ENCODE data around the gene DOCK2.

Gene DOCK2

GRCh38 chr5:169848271-169848670 is 211.2 kb downstream of the DOCK2 start:
- no peak for DNase-seq (ENCODE audit: low spot score)
- in situ Hi-C loops (cut with MboI; ENCODE audit: low sequenced_read_pairs, unreplicated experiment): no loop called here
- TF ChIP-seq CTCF (IDR thresholded peaks at IDR 0.05; ENCODE audit: borderline replicate concordance, control extremely low read depth, extremely low read depth, insufficient read depth, missing control alignments): no peak

- no peak for DNase-seq (ENCODE audit: low spot score)
- TF ChIP-seq CTCF (IDR thresholded peaks at IDR 0.05; ENCODE audit: borderline replicate concordance, control extremely low read depth, extremely low read depth, insufficient read depth, missing control alignments): no peak
- in situ Hi-C loops (cut with MboI; ENCODE audit: low sequenced_read_pairs, unreplicated experiment): no loop called here
Measured at GRCh38 chr5:169848792-169849191, 211.7 kb downstream of the DOCK2 start.

GRCh38 chr5:169850409-169850808 is 213.3 kb downstream of the DOCK2 start:
- in situ Hi-C loops (cut with MboI; ENCODE audit: low sequenced_read_pairs, unreplicated experiment): no loop called here
- DNase-seq (ENCODE audit: low spot score): no peak
- no peak for TF ChIP-seq CTCF (IDR thresholded peaks at IDR 0.05; ENCODE audit: borderline replicate concordance, control extremely low read depth, extremely low read depth, insufficient read depth, missing control alignments)

- in situ Hi-C loops (cut with MboI; ENCODE audit: low sequenced_read_pairs, unreplicated experiment): no loop called here
- no peak for DNase-seq (ENCODE audit: low spot score)
Measured at GRCh38 chr5:169851321-169851850, 214.3 kb downstream of the DOCK2 start.

GRCh38 chr5:169856571-169856970 is 219.5 kb downstream of the DOCK2 start:
- in situ Hi-C loops (cut with MboI; ENCODE audit: low sequenced_read_pairs, unreplicated experiment): no loop called here
- no peak for TF ChIP-seq CTCF (IDR thresholded peaks at IDR 0.05; ENCODE audit: borderline replicate concordance, control extremely low read depth, extremely low read depth, insufficient read depth, missing control alignments)
- no peak for DNase-seq (ENCODE audit: low spot score)

More at GRCh38 chr5:169851321-169851850, 214.3 kb downstream of the DOCK2 start:
- no peak for TF ChIP-seq CTCF (IDR thresholded peaks at IDR 0.05; ENCODE audit: borderline replicate concordance, control extremely low read depth, extremely low read depth, insufficient read depth, missing control alignments)

- no peak for DNase-seq (ENCODE audit: low spot score)
- no peak for TF ChIP-seq CTCF (IDR thresholded peaks at IDR 0.05; ENCODE audit: borderline replicate concordance, control extremely low read depth, extremely low read depth, insufficient read depth, missing control alignments)
- in situ Hi-C loops (cut with MboI; ENCODE audit: low sequenced_read_pairs, unreplicated experiment): no loop called here
Measured at GRCh38 chr5:169860585-169860984, 223.5 kb downstream of the DOCK2 start.

Measured in GM13976 (cell line).